ENCODE results near the gene FAM83F.

The FAM83F gene

DNA sequence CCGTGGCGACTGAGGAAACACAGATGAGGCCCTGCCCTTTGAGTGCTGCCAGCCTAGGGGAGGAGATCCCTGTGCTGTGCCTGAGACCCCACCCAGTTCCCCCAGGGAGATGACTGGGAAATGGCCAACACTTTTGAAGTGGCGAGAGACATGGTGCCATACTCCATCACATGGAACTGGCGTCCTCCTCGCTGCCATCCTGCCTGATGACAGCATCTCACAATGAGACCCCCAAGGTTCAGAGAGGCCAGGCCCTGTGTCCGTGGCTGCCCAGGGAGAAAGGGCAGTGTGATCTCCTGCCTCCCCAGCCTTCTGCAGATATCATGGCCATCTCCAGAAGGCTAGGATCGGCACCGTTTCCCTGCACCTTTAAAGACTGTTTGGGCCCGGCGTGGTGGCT, 31.1 kb downstream of the FAM83F start:
- TF ChIP-seq, protein P1, sequence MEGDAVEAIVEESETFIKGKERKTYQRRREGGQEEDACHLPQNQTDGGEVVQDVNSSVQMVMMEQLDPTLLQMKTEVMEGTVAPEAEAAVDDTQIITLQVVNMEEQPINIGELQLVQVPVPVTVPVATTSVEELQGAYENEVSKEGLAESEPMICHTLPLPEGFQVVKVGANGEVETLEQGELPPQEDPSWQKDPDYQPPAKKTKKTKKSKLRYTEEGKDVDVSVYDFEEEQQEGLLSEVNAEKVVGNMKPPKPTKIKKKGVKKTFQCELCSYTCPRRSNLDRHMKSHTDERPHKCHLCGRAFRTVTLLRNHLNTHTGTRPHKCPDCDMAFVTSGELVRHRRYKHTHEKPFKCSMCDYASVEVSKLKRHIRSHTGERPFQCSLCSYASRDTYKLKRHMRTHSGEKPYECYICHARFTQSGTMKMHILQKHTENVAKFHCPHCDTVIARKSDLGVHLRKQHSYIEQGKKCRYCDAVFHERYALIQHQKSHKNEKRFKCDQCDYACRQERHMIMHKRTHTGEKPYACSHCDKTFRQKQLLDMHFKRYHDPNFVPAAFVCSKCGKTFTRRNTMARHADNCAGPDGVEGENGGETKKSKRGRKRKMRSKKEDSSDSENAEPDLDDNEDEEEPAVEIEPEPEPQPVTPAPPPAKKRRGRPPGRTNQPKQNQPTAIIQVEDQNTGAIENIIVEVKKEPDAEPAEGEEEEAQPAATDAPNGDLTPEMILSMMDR (IDR thresholded peaks at IDR 0.05): no peak
- Histone ChIP-seq H3K9me3 (no peaks in the 10 kb centered on the region), H3K27me3 (peaks cover 4% of the 10 kb centered on the region), H3K4me3 (ENCODE audit: low read depth in 1 of 2, low read length in 1 of 2) (no peak overlapping the region), H3K4me1 (ENCODE audit: control insufficient read depth in 1 of 2, insufficient read depth in 1 of 2, low read depth in 1 of 2, low read length in 1 of 2) (peaks cover 0 to 4% of the 10 kb centered on the region in 2 experiments), H3K27ac (no peak overlapping the region), H3K36me3 (no peaks in the 10 kb centered on the region)

DNA sequence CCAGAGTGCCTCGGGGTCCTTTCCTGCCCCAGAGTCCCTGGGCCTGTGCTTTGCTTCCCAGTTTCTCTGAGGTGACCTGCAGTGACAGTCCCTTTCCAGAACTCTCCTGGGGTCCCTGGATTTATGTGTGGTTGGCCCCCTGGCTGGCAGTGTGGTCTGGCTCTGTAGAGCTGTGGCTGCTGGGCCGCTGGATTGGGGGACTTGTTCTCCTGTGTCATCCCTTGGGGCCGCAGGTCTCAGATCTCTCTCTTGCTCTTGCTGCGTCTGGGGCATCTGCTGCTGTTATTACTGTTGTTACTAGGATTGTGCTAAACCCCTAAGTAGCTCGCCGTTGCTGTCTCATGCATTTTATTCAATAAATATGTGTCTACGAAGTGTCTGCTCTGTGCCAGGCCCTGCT, 31.9 kb downstream of the FAM83F start:
- Histone ChIP-seq H3K27ac (no peak overlapping the region), H3K4me3 (ENCODE audit: low read depth in 1 of 2, low read length in 1 of 2) (no peak overlapping the region), H3K27me3 (peaks cover 4% of the 10 kb centered on the region), H3K4me1 (ENCODE audit: control insufficient read depth in 1 of 2, insufficient read depth in 1 of 2, low read depth in 1 of 2, low read length in 1 of 2) (peaks cover 0 to 4% of the 10 kb centered on the region in 2 experiments), H3K36me3 (no peaks in the 10 kb centered on the region), H3K9me3 (no peaks in the 10 kb centered on the region)
- TF ChIP-seq, protein P1 (IDR thresholded peaks at IDR 0.05): no peak

DNA sequence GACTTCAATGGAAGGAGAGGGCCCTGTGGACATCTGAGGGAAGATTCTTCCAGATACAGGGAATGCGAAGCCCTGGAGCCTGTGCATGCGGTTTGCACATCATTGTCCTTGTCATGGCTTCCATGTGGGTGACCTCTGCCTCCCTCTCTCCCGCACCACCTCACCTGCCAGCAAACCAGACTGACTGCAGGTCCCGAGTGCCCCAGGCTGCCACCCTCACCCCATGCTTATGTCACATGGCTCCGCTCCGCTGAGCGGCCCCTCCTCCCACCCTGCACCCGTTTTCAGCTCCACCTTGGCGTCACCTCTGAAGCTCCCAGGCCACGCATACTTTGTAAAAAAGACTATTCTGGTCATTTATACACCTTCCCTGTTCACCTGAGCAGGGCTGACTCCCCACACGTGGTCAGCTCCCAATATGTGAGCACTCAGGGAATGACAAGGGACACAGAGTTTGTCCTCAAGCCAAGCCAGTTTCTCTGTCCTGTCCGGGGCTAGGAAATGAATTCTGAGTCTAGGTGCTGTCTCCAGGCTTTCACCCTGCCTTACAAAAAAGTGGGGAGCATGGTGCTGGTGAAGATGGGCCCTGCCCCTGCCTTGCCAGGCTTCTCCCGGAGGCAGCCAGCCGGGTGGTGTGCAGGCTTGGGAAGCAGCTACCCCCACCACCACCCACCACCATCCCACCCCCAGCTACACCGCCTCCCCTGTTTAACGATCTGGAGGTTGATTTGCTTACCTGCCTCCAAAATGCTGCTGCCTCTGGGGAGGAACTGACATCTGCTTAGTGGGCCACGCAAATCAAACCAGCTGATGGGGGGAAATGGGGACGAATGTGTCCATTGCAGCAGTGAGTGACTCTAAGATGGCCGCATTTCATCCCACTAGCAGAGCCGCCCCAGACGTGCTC, 32.7 kb downstream of the FAM83F start:
- Histone ChIP-seq H3K4me1 (ENCODE audit: control insufficient read depth in 1 of 2, insufficient read depth in 1 of 2, low read depth in 1 of 2, low read length in 1 of 2) (peaks cover 0 to 4% of the 10 kb centered on the region in 2 experiments), H3K27ac (no peak overlapping the region), H3K27me3 (peaks cover 4% of the 10 kb centered on the region), H3K36me3 (no peaks in the 10 kb centered on the region), H3K9me3 (no peaks in the 10 kb centered on the region), H3K4me3 (ENCODE audit: low read depth in 1 of 2, low read length in 1 of 2) (no peak overlapping the region)
- TF ChIP-seq, protein P1 (IDR thresholded peaks at IDR 0.05): no peak

DNA sequence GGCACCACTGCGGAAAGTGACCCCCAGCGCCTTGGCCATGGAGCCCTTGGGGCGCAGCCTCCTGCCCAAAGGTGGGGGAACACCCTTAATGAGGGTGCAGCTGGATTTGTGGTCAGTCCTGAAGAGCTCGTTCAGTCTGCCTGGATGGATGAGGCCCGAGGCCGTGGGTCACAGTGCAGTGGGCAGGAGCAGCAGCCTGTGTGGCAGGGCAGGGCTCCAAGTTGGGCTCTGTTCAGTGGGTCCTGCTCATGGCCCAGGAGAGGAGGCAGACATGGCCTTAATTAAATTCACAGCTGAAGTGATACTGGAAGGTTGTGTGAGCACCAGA, 33.3 kb downstream of the FAM83F start:
- Histone ChIP-seq H3K9me3 (no peaks in the 10 kb centered on the region), H3K4me1 (ENCODE audit: control insufficient read depth in 1 of 2, insufficient read depth in 1 of 2, low read depth in 1 of 2, low read length in 1 of 2) (peaks cover 0 to 4% of the 10 kb centered on the region in 2 experiments), H3K27me3 (peaks cover 2% of the 10 kb centered on the region), H3K36me3 (no peaks in the 10 kb centered on the region), H3K4me3 (ENCODE audit: low read depth in 1 of 2, low read length in 1 of 2) (no peak overlapping the region), H3K27ac (no peak overlapping the region)
- TF ChIP-seq, protein P1 (IDR thresholded peaks at IDR 0.05): no peak

DNA sequence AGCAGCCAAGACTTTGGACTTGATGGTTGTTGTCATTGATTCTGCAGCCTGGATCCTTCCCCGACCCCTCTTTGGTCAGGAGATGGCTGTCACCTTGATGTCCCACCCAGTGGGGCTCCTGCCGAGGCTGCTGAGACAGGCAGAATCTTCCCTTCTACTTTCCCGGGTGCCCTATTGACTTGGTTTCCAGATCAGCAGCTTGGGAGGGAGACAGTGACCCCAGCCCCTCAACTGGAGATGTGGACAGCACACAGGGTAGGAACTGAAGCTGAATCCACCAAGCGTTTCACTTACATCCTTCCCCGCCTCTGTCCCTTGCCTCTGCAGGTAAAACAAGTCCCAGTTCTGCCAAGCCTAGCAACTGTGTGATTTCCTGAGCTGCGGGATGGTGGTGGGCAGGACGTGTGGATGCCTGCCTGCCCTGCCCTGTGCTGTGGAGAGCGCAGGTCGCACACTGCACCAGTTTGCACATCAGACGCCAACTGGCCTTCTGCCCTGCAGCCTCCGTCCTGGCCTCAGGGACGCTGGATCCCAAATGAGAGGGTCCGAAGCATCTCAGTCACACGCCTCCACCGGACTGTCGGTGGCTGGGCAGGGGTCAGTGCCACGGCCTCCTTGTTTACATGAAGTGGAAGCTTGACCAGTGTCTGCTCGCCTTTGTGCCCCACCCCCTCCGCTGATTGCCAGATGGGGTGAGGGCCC, 34.6 kb downstream of the FAM83F start:
- TF ChIP-seq, protein P1 (IDR thresholded peaks at IDR 0.05): no peak
- H3K9me3 ChIP-seq: no peaks in the 10 kb centered on the region
- H3K36me3 ChIP-seq: no peaks in the 10 kb centered on the region
- H3K27me3 ChIP-seq: no peaks in the 10 kb centered on the region
- H3K27ac ChIP-seq: no peak overlapping the region
- no peak overlapping the region for H3K4me3 ChIP-seq (ENCODE audit: low read depth in 1 of 2, low read length in 1 of 2)
- peaks cover 0 to 4% of the 10 kb centered on the region in 2 experiments for H3K4me1 ChIP-seq (ENCODE audit: control insufficient read depth in 1 of 2, insufficient read depth in 1 of 2, low read depth in 1 of 2, low read length in 1 of 2)
